AG09309 (cell line): ENCODE results near the gene ST3GAL3.

Experiments
- DNase-seq: peaks from one replicate; pipeline ENCODE4 v3.0.0-alpha.2; 2010; ENCODE audit warnings: low read depth
- H3K4me3 ChIP-seq: 2 replicates; pipeline ENCODE4 v1.5.1; 2011; ENCODE audit warnings: mild to moderate bottlenecking, low read depth, low read length, moderate library complexity; ENCODE audit not compliant: control insufficient read depth
- TF ChIP-seq, protein P1 (sequence below): IDR thresholded peaks from 2 replicates; pipeline ENCODE4 v1.5.1; 2011; ENCODE audit warnings: mild to moderate bottlenecking, low read depth, low read length, inconsistent platforms; ENCODE audit not compliant: insufficient read depth, control insufficient read depth; ENCODE audit errors: missing control alignments

Gene ST3GAL3

DNA sequence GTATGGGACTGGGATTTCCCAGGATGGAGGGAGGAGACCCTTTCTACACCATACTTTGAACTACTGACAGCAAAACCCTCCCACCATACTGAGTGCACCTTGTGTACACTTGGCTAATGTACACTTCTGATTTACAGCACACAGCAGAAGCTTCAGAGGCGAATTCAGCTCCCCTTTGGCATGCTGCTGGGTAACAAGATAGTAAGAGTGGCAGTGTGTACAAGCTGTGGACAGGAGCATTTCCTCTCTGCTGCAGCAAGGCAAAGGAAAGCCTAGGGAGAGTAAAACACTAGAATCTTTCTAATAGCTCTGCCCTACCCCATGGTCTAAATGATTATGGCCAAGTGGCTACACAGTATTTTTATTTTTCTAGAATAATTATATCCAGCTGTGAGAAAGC lies 142.3 kb downstream of the ST3GAL3 start:
- H3K4me3 ChIP-seq = no peak overlapping the region
- TF ChIP-seq, protein P1, sequence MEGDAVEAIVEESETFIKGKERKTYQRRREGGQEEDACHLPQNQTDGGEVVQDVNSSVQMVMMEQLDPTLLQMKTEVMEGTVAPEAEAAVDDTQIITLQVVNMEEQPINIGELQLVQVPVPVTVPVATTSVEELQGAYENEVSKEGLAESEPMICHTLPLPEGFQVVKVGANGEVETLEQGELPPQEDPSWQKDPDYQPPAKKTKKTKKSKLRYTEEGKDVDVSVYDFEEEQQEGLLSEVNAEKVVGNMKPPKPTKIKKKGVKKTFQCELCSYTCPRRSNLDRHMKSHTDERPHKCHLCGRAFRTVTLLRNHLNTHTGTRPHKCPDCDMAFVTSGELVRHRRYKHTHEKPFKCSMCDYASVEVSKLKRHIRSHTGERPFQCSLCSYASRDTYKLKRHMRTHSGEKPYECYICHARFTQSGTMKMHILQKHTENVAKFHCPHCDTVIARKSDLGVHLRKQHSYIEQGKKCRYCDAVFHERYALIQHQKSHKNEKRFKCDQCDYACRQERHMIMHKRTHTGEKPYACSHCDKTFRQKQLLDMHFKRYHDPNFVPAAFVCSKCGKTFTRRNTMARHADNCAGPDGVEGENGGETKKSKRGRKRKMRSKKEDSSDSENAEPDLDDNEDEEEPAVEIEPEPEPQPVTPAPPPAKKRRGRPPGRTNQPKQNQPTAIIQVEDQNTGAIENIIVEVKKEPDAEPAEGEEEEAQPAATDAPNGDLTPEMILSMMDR = no peak
- DNase-seq = no peak

DNA sequence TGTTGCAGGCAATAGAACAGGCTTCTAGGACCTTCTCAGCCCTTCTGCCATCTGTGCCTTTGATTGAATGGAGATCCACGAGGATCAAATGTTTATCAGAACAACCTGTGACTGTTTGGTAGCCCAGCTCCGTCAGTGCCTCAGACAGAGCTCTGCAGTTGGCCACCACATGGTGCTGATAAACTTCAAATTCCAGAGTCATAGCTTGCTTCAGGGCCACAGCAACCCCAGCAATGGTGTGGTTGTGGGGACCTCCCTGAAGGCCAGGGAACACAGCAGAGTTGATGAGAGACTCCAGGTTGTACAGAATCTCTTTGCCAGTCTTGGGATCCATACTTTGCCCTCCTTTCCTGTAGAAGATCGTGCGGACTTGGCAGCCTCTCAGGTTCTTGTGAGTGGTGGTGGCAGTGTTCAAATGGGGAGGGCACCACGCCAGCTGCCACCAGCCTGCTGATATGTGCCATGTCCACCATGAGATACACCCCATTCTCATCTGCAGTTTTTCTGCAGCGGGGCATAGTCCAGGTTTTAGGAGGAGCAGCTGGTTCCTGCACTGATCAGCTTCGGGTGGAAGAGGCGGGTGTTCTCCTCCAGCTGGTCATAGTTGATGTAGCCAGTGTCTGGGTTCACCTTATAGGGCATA lies 143.4 kb downstream of the ST3GAL3 start:
- no peak for DNase-seq
- H3K4me3 ChIP-seq = no peak overlapping the region
- TF ChIP-seq, protein P1 = no peak

DNA sequence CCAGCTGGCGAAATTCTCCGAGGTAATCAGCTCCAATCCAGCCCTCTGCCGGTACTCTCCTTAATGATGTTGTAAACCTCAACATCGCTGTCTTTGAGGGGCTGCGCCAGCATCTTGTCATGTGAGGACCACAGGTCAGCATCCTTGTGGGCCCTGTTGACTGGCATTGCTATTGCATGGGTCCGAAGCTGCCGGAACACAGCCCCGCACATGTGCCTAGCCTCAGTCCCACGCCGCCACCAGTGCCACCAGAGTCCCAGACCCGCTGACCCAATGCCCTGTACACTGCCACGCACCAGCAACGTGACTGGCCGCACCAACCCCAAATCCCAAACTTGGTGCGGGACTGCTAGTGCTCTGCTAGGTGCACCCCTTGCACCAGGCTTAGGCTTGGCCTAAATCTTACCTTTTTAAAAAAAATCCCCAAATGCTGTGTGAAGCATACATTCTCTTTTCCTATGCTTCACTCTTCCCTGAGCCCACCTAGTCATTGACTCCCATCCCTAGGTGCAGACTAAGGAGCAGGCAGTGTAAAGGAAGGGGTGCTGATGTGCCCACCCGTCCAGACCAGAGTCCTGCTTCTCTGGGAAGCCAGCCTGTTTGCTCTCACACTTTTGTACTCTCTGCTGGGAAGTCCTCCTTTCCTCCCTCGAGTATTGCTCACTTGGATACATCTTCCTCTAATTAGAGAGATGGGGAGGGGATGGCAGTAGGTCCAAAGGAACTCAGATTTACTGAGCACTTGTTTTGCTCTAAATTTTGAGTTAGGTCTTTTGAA lies 144.4 kb downstream of the ST3GAL3 start:
- TF ChIP-seq, protein P1 = no peak
- H3K4me3 ChIP-seq = no peak overlapping the region
- DNase-seq = no peak

DNA sequence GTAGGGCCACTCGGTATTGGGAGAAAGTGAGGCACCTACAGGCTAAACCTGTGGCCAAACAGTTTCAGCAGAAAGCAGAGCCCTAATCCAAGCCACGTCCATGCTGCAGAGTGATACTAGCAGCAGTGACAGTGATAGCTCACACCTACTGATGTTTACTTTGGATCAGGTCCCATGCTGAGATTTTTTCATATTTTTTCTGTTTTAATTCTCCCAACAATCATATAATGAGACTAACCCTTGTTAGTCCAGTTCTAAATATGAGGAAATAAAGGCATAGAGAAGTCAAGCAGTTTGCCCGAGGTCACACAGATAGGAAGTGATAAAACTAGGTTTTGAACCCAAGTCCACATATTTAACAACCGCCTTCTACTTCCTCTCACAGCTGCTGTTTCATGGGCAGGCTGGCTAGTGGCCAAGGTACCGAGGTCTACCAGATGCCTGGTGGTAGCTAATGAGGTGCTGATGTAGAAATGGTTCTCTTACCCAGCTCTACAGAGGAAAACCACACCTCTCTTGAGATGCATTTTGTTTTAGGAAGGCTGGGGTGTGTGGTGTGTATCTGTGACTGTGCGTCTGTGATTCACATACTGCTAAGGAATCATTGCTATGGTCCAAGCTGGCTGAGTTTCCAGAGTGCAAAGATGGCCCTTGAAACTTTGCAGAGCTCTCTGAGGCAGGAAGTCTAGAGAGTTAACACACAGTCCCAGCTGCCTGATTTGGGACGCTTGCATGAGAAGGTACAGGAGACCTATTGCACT lies 146.0 kb downstream of the ST3GAL3 start:
- H3K4me3 ChIP-seq = no peak overlapping the region
- peak; percentile 56 for DNase-seq
- TF ChIP-seq, protein P1 = no peak

DNA sequence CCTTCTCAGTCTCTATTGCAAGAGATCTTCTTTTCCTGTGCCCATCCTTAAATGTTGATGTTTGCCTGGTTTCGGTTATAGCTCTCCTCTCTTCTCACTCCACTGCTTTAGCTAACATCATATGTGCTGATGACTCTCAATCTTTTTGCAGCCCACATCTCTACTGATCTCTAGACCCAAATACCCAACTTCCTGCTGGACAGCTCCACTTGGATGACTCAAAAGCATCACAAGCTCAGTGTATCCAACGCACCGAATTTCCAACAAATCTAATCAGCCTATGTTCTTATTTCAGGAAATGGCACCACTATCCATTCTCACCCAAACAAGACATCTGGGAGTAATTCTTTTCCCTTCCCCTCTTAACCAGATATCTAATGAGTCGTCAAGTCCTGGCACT lies 147.1 kb downstream of the ST3GAL3 start:
- TF ChIP-seq, protein P1 = no peak
- no peak for DNase-seq
- H3K4me3 ChIP-seq = no peak overlapping the region

DNA sequence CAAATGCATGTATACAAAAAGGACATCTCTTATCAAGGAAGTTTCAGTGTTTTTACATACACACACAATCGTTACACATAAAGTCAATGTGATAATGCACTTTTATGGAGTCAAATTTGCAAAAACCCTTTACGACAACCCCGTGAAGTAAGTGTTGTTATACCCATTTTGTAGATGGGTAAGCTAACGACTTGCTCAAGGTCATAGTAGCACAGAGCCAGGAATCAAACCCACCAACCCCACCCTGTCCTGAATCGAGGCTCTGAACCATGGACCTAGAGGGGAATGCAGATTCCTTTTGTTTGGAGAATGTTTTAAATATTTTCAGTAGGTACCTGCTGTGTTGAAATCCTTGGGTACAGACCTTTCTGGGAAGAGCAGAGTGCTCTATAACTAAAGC lies 148.9 kb downstream of the ST3GAL3 start:
- no peak overlapping the region for H3K4me3 ChIP-seq
- DNase-seq = no peak
- TF ChIP-seq, protein P1 = no peak
